Heart left ventricle (tissue), 13 donors: Measurements from ENCODE around the gene CHCHD5.

Experiments used
- CTCF ChIP-seq, 12 donors: fragments of 200-600 bp; sonication (generic) in 4 of 12; IDR thresholded peaks; one replicate each; pipeline versions ENCODE4 v1.5.0 to v1.8.0; 2018 to 2022; ENCODE audit warnings: antibody characterized with exemption in 12 of 12, mild to moderate bottlenecking in 5 of 12
- POLR2A ChIP-seq, 2 donors: fragments of 450-650 bp; IDR thresholded peaks; one replicate each; pipeline ENCODE4 v1.6.1; 2017; ENCODE audit warnings: antibody characterized with exemption in 2 of 2, mild to moderate bottlenecking in 2 of 2, moderate library complexity in 2 of 2
- donor health status: ischemic (EF 13 %, LVEDD 7.1; RV severe dilation, severe dysfunction).
- donor health status: DM: no; HTN: yes; CAD: no.
- donor health status: DM: no; HTN: no; CAD: no.
- donor health status: ischemic (EF 25% LVEDD 6.9; RV normal size, moderate dysfunction).
- donor health status: ischemic (EF 25% LVEDD 5.7; RV mildly dilated, moderate dysfunction).
- donor health status: ischemic (EF 35%, LVEDD 5.7; RV mildly dilated, moderate dysfunction).
- donor health status: nonischemic (EF 11% LVEDD 7.7; RV severe dilation, severe dysfunction).
- donor health status: DM: yes; HTN: yes; CAD: no.
- donor health status: PGD.
- donor health status: ischemic (EF 29% LVEDD 5.4; RV normal size, mild dysfunction).
- donor health status: nonischemic (EF 23%, LVEDD 6.1; RV moderate dilation, normal function).

DNA sequence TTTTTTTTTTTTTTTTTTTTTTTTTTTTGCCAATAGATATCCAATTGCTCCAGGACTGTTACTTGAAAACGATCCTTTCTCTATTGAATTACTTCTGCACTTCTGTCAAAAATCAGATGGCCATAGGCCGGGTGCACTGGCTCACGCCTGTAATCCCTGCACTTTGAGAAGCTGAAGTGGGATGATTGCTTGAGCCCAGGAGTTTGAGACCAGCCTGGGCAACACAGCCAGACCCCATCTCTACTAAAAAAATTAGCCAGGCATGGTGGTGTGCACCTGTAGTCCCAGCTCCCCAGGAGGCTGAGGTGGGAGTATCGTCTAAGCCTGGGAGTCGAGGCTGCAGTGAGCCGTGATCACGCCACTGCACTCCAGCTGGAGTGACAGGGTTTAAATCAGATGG lies 4.3 kb upstream of the CHCHD5 start:
- TF ChIP-seq POLR2A (IDR thresholded peaks at IDR 0.05) (no peak), CTCF (IDR thresholded peaks at IDR 0.05) (no peak)
